IMR-90 (cell line): ENCODE measurements around the gene STUM. TPM values are rescaled to one million over a fixed set of nuclear protein-coding genes. Genes with fewer than 3 reads are reported as not detected.

Experiments
- ATAC-seq: fragments of 200-7000 bp; cut with Tn5 transposase; 2 replicates; pipeline ENCODE4 v1.9.1; 2020; ENCODE audit warnings: low read depth, mild to moderate bottlenecking, moderate library complexity
- BruUV-seq: library from RNA; stranded (reverse); fragments of 400-500 nt; replicated peaks from 2 replicates; lab custom pipeline; 2021; lab: Mats Ljungman, UMichigan
- CTCF ChIA-PET: fragments of 300-600 bp; formaldehyde crosslinking; extraction: SDS; loops from one replicate; lab custom pipeline; 2021; ENCODE audit warnings: antibody characterized with exemption; lab: Yijun Ruan, JAX
- POLR2A ChIA-PET: fragments of 300-600 bp; sonication (Branson Sonifier 250); formaldehyde crosslinking; loops from one replicate; lab custom pipeline; 2022; ENCODE audit warnings: antibody characterized with exemption; ENCODE audit not compliant: unreplicated experiment; lab: Charles Lee
- DNase-seq: peaks from one replicate; pipeline ENCODE4 v3.0.0; 2013
- H2AFZ ChIP-seq: replicated peaks from 2 replicates; pipeline ENCODE3; 2013; ENCODE audit warnings: low read length, mild to moderate bottlenecking; ENCODE audit not compliant: poor library complexity
- H2AK5ac ChIP-seq: 2 replicates; pipeline ENCODE4 v1.6.1; 2013; ENCODE audit warnings: low read depth, low read length, inconsistent platforms
- H2AK9ac ChIP-seq: replicated peaks from 2 replicates; pipeline ENCODE3; 2013; ENCODE audit warnings: mild to moderate bottlenecking, low read depth, low read length, moderate library complexity; ENCODE audit not compliant: poor library complexity
- H2BK120ac ChIP-seq: 2 replicates; pipeline ENCODE4 v1.6.1; 2013; ENCODE audit warnings: low read depth, low read length, inconsistent platforms
- H2BK15ac ChIP-seq: 3 replicates; pipeline ENCODE4 v1.6.1; 2013; ENCODE audit warnings: low read depth, low read length, inconsistent platforms
- H2BK20ac ChIP-seq: 2 replicates; pipeline ENCODE4 v1.6.1; 2013; ENCODE audit warnings: low read depth, mild to moderate bottlenecking, inconsistent platforms, low read length, moderate library complexity
- H2BK5ac ChIP-seq: 2 replicates; pipeline ENCODE4 v1.6.1; 2013; ENCODE audit warnings: mild to moderate bottlenecking, low read depth, low read length, inconsistent platforms; ENCODE audit not compliant: poor library complexity, severe bottlenecking
- H3K14ac ChIP-seq: replicated peaks from 2 replicates; pipeline ENCODE4 v1.6.1; 2013; ENCODE audit warnings: low read depth, low read length, inconsistent platforms
- H3K18ac ChIP-seq: 2 replicates; pipeline ENCODE4 v1.6.1; 2013; ENCODE audit warnings: low read depth, low read length, control low read depth
- H3K23ac ChIP-seq: 2 replicates; pipeline ENCODE4 v1.6.1; 2013; ENCODE audit warnings: low read depth, low read length, inconsistent platforms
- H3K27ac ChIP-seq: 2 replicates; pipeline ENCODE4 v1.5.1; 2013; ENCODE audit warnings: mild to moderate bottlenecking, control low read depth, low read length; ENCODE audit not compliant: insufficient read depth
- H3K27me3 ChIP-seq: 2 replicates; pipeline ENCODE4 v1.6.1; 2013; ENCODE audit warnings: low read length; ENCODE audit not compliant: control insufficient read depth, insufficient read depth
- H3K36me3 ChIP-seq: 2 replicates; pipeline ENCODE4 v1.6.1; 2013; ENCODE audit warnings: low read length, mixed read lengths; ENCODE audit not compliant: control insufficient read depth, insufficient read depth
- H3K4ac ChIP-seq: 2 replicates; pipeline ENCODE4 v1.6.1; 2013; ENCODE audit warnings: low read depth, low read length, inconsistent platforms
- H3K4me1 ChIP-seq: 2 replicates; pipeline ENCODE4 v1.6.1; 2013; ENCODE audit warnings: low read length, mixed read lengths; ENCODE audit not compliant: control insufficient read depth, insufficient read depth
- H3K4me2 ChIP-seq: 2 replicates; pipeline ENCODE4 v1.6.1; 2013; ENCODE audit warnings: low read depth, mild to moderate bottlenecking, control low read depth, low read length, moderate library complexity
- H3K4me3 ChIP-seq: 2 replicates; pipeline ENCODE4 v1.5.1; 2013; ENCODE audit warnings: low read depth, mild to moderate bottlenecking, control low read depth, low read length, moderate library complexity; ENCODE audit not compliant: insufficient read depth
- H3K56ac ChIP-seq: 2 replicates; pipeline ENCODE4 v1.6.1; 2013; ENCODE audit warnings: low read length, inconsistent platforms; ENCODE audit not compliant: insufficient read depth; ENCODE audit errors: extremely low read depth
- H3K79me1 ChIP-seq, 2 experiments: 2 replicates each; pipeline ENCODE4 v1.6.1; 2013; ENCODE audit warnings: low read length in 2 of 2, inconsistent platforms in 1 of 2, low read depth in 1 of 2
- H3K9ac ChIP-seq: 2 replicates; pipeline ENCODE4 v1.6.1; 2013; ENCODE audit warnings: low read depth, low read length, control low read depth
- H3K9me1 ChIP-seq: 2 replicates; pipeline ENCODE4 v1.6.1; 2013; ENCODE audit warnings: low read length, inconsistent platforms; ENCODE audit not compliant: insufficient read depth
- H3K9me3 ChIP-seq: 2 replicates; pipeline ENCODE4 v1.6.1; 2013; ENCODE audit warnings: low read length; ENCODE audit not compliant: control insufficient read depth, insufficient read depth
- H4K20me1 ChIP-seq: 2 replicates; pipeline ENCODE4 v1.6.1; 2013; ENCODE audit warnings: low read length, inconsistent platforms; ENCODE audit not compliant: insufficient read depth
- H4K5ac ChIP-seq: 2 replicates; pipeline ENCODE4 v1.6.1; 2013; ENCODE audit warnings: mild to moderate bottlenecking, low read depth, low read length, control low read depth
- H4K8ac ChIP-seq, 2 experiments: 2 replicates each; pipeline ENCODE4 v1.6.1; 2013; ENCODE audit warnings: low read depth in 2 of 2, low read length in 2 of 2, control low read depth in 1 of 2, inconsistent platforms in 1 of 2
- H4K91ac ChIP-seq: 2 replicates; pipeline ENCODE4 v1.6.1; 2013; ENCODE audit warnings: low read depth, low read length, inconsistent platforms; ENCODE audit not compliant: insufficient read depth
- CHD1 ChIP-seq: IDR thresholded peaks from 2 replicates; pipeline ENCODE4 v1.6.1; 2012; ENCODE audit warnings: low read depth, low read length, improper control_type of control experiment
- FOS ChIP-seq: fragments of 150-350 bp; IDR thresholded peaks from 2 replicates; pipeline ENCODE4 v1.6.1; 2016; ENCODE audit warnings: low read depth, low read length
- MAFK ChIP-seq: IDR thresholded peaks from 2 replicates; pipeline ENCODE4 v1.6.1; 2012; ENCODE audit warnings: low read depth, low read length, improper control_type of control experiment
- MAZ ChIP-seq: IDR thresholded peaks from 2 replicates; pipeline ENCODE4 v1.6.1; 2012; ENCODE audit warnings: low read depth, mild to moderate bottlenecking, low read length, improper control_type of control experiment, moderate library complexity, borderline replicate concordance
- MXI1 ChIP-seq: IDR thresholded peaks from 2 replicates; pipeline ENCODE4 v1.6.1; 2012; ENCODE audit warnings: low read depth, mild to moderate bottlenecking, low read length, moderate library complexity, borderline replicate concordance
- POLR2A ChIP-seq: IDR thresholded peaks from 2 replicates; pipeline ENCODE4 v1.6.1; 2012; ENCODE audit warnings: mild to moderate bottlenecking, low read depth, low read length
- RAD21 ChIP-seq: IDR thresholded peaks from 2 replicates; pipeline ENCODE4 v1.6.1; 2012; ENCODE audit warnings: low read length, improper control_type of control experiment
- dilution Hi-C: fragments of 300-500 bp; cut with HindIII; formaldehyde crosslinking; loops from one replicate; pipeline ENCODE4 v1.14.3; 2018; ENCODE audit warnings: low sequenced_read_pairs; ENCODE audit not compliant: unreplicated experiment
- in situ Hi-C: fragments of 300-500 bp; cut with MboI; formaldehyde crosslinking; loops from 3 replicates; pipeline ENCODE4 v1.14.3; 2019; ENCODE audit warnings: low sequenced_read_pairs, inconsistent platforms, mixed read lengths
- intact Hi-C: fragments of 100-400 bp; cut with micrococcal nuclease; formaldehyde crosslinking; loops from 2 replicates; pipeline ENCODE4 v1.10.0; 2022
- polyA plus RNA-seq, 3 experiments: library from polyadenylated mRNA; depleted of rRNA; stranded (reverse); fragments of >200 nt; gene quantifications; 2 replicates each; pipeline ENCODE4 v1.2.3, GENCODE V29; 2012; ENCODE audit warnings: low replicate concordance in 1 of 3
- total RNA-seq: library from RNA; depleted of rRNA; stranded (reverse); fragments of >200 nt; gene quantifications from 2 replicates; pipeline ENCODE4 v1.2.3, GENCODE V29; 2012
- TF ChIP-seq, protein P1 (sequence below): fragments of 150-350 bp; IDR thresholded peaks from 2 replicates; pipeline ENCODE4 v1.6.1; 2017; ENCODE audit warnings: mild to moderate bottlenecking, antibody characterized with exemption, low read length, low read depth

The STUM gene
- total and polyA plus RNA-seq, 2 of the 4 experiments (the other 2 are of a cell fraction): not detected

- H2AFZ ChIP-seq: no peak overlapping the region
- no TSS peak for BruUV-seq
- in situ Hi-C loops: no loop called here
- no peak overlapping the region for H4K8ac ChIP-seq
- CTCF ChIA-PET: no interaction called here
- H3K79me1 ChIP-seq: no peaks in the 10 kb centered on the region
- DNase-seq (no peak), ATAC-seq (no peak)
- H2BK20ac ChIP-seq: no peak overlapping the region
- TF ChIP-seq MAZ (no peak), RAD21 (no peak), POLR2A (no peak), CHD1 (no peak), MAFK (no peak), FOS (no peak), MXI1 (no peak)
- TF ChIP-seq, protein P1, sequence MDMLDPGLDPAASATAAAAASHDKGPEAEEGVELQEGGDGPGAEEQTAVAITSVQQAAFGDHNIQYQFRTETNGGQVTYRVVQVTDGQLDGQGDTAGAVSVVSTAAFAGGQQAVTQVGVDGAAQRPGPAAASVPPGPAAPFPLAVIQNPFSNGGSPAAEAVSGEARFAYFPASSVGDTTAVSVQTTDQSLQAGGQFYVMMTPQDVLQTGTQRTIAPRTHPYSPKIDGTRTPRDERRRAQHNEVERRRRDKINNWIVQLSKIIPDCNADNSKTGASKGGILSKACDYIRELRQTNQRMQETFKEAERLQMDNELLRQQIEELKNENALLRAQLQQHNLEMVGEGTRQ: no peak
- peaks cover 11% of the 10 kb centered on the region for H3K27me3 ChIP-seq
- H3K4ac ChIP-seq: no peak overlapping the region
- no peak overlapping the region for H3K56ac ChIP-seq
- H3K27ac ChIP-seq: no peak overlapping the region
- H3K9ac ChIP-seq: no peak overlapping the region
- H3K4me3 ChIP-seq: no peak overlapping the region
- H2BK5ac ChIP-seq: no peak overlapping the region
- POLR2A ChIA-PET: no interaction called here
- H4K20me1 ChIP-seq: no peaks in the 10 kb centered on the region
- no peaks in the 10 kb centered on the region for H3K9me1 ChIP-seq
- H2BK15ac ChIP-seq: no peak overlapping the region
- no peaks in the 10 kb centered on the region for H3K4me1 ChIP-seq
- dilution Hi-C loops: no loop called here
- H3K23ac ChIP-seq: no peak overlapping the region
- H4K91ac ChIP-seq: no peak overlapping the region
- no peaks in the 10 kb centered on the region for H3K36me3 ChIP-seq
- no peak overlapping the region for H2BK120ac ChIP-seq
- H3K18ac ChIP-seq: no peak overlapping the region
- H2AK9ac ChIP-seq: no peak overlapping the region
- H3K14ac ChIP-seq: no peak overlapping the region
- no peak overlapping the region for H3K4me2 ChIP-seq
- H2AK5ac ChIP-seq: no peak overlapping the region
- H4K5ac ChIP-seq: no peak overlapping the region
- H3K9me3 ChIP-seq: 0 out of 2 replicates have a peak, but pooled peaks cover 2% of the 10 kb centered on the region
- intact Hi-C loops: no loop called here
Measured at GRCh38 chr1:226524547-226524946, 24.0 kb upstream of the STUM start.
